Activated gamma-delta T cell (primary cell): ENCODE measurements around the gene TECTA.

Experiments
- DNase-seq: peaks from one replicate; lab custom pipeline; 2025; lab: John Stamatoyannopoulos, UW

Gene TECTA

GRCh38 chr11:121188776-121189175 lies 87.7 kb downstream of the TECTA start:
- DNase-seq, result no peak

GRCh38 chr11:121191818-121192217 lies 90.8 kb downstream of the TECTA start:
- DNase-seq, result no peak

GRCh38 chr11:121194731-121195596 lies 93.9 kb downstream of the TECTA start:
- no peak for DNase-seq

- DNase-seq, result no peak
Observed at GRCh38 chr11:121198491-121198890, 97.4 kb downstream of the TECTA start.

- DNase-seq, result no peak
Observed at GRCh38 chr11:121199516-121199915, 98.5 kb downstream of the TECTA start.

GRCh38 chr11:121206810-121207209 lies 105.8 kb downstream of the TECTA start:
- no peak for DNase-seq

GRCh38 chr11:121207485-121208115 lies 106.6 kb downstream of the TECTA start:
- no peak for DNase-seq

- no peak for DNase-seq
Observed at GRCh38 chr11:121210445-121211080, 109.5 kb downstream of the TECTA start.

GRCh38 chr11:121211626-121212025 lies 110.6 kb downstream of the TECTA start:
- DNase-seq, result no peak

- no peak for DNase-seq
Observed at GRCh38 chr11:121212536-121213361, 111.7 kb downstream of the TECTA start.

- no peak for DNase-seq
Observed at GRCh38 chr11:121213362-121213893, 112.4 kb downstream of the TECTA start.

- DNase-seq, result no peak
Observed at GRCh38 chr11:121214861-121215260, 113.8 kb downstream of the TECTA start.

GRCh38 chr11:121221496-121222200 lies 120.6 kb downstream of the TECTA start:
- DNase-seq, result no peak

- no peak for DNase-seq
Observed at GRCh38 chr11:121223161-121223560, 122.1 kb downstream of the TECTA start.

GRCh38 chr11:121225382-121225781 lies 124.3 kb downstream of the TECTA start:
- DNase-seq, result no peak

GRCh38 chr11:121226415-121227263 lies 125.6 kb downstream of the TECTA start:
- DNase-seq, result no peak

- DNase-seq, result no peak
Observed at GRCh38 chr11:121228851-121229250, 127.8 kb downstream of the TECTA start.

- DNase-seq, result no peak
Observed at GRCh38 chr11:121229495-121230215, 128.6 kb downstream of the TECTA start.

- DNase-seq, result no peak
Observed at GRCh38 chr11:121231576-121232278, 130.7 kb downstream of the TECTA start.
